ENCODE data around the gene H2BK1. TPM values are rescaled to one million over a fixed set of nuclear protein-coding genes. Genes with fewer than 3 reads are reported as not detected.

Gene H2BK1
- total and polyA plus RNA-seq, 10 donors = 0.24 TPM; not detected in 9

- Histone ChIP-seq H3K27ac (no peak overlapping the region), H3K9me3 (peaks cover 0 to 3% (median 0%) of the 10 kb centered on the region in 8 donors), H3K36me3 (no peaks in the 10 kb centered on the region), H3K4me3 (no peak overlapping the region), H3K27me3 (replicated peaks in 1 of 7) (peaks cover 0 to 53% (median 15%) of the 10 kb centered on the region in 7 donors), H3K4me1 (no peaks in the 10 kb centered on the region)
- WGBS, 5 donors = 76 to 86% (median 84%) methylated on average over 8 of the region's 8 CpGs
- TF ChIP-seq POLR2AphosphoS5 (IDR thresholded peaks at IDR 0.05) = no peak
- no peak for TF ChIP-seq POLR2A (IDR thresholded peaks at IDR 0.05)
- no peak for TF ChIP-seq CTCF (IDR thresholded peaks at IDR 0.05 in 8 of 11, conservative IDR thresholded peaks at IDR 0.05 in 3 of 11)
- intact Hi-C loops (cut with DNase I; ENCODE audit: low total_unique reads) = no loop called here
- no peak for DNase-seq
Observed at GRCh38 chr7:151179287-151179860, 30.9 kb downstream of the H2BK1 start.

GRCh38 chr7:151178831-151179230 is 31.5 kb downstream of the H2BK1 start:
- no peaks in the 10 kb centered on the region for H3K36me3 ChIP-seq
- intact Hi-C loops (cut with DNase I; ENCODE audit: low total_unique reads) = no loop called here
- peaks cover 0 to 58% (median 18%) of the 10 kb centered on the region in 7 donors for H3K27me3 ChIP-seq (replicated peaks in 1 of 7)
- TF ChIP-seq CTCF (IDR thresholded peaks at IDR 0.05 in 8 of 11, conservative IDR thresholded peaks at IDR 0.05 in 3 of 11) = no peak
- TF ChIP-seq POLR2A (IDR thresholded peaks at IDR 0.05) = no peak
- DNase-seq = no peak
- no peaks in the 10 kb centered on the region for H3K4me1 ChIP-seq
- WGBS, 5 donors = 64 to 87% (median 77%) methylated on average over 2 of the region's 2 CpGs
- H3K27ac ChIP-seq = no peak overlapping the region
- no peak overlapping the region for H3K4me3 ChIP-seq
- H3K9me3 ChIP-seq = peaks cover 0 to 3% (median 0%) of the 10 kb centered on the region in 8 donors

GRCh38 chr7:151178236-151178635 is 32.1 kb downstream of the H2BK1 start:
- H3K36me3 ChIP-seq = no peaks in the 10 kb centered on the region
- peaks cover 0 to 3% (median 0%) of the 10 kb centered on the region in 8 donors for H3K9me3 ChIP-seq
- H3K4me3 ChIP-seq = no peak overlapping the region
- 81 to 95% (median 88%) methylated on average over 7 to 9 of the region's 9 CpGs for WGBS, 5 donors
- peaks cover 0 to 64% (median 18%) of the 10 kb centered on the region in 7 donors for H3K27me3 ChIP-seq (replicated peaks in 1 of 7)
- no peak for TF ChIP-seq POLR2AphosphoS5 (IDR thresholded peaks at IDR 0.05)
- TF ChIP-seq CTCF (IDR thresholded peaks at IDR 0.05 in 8 of 11, conservative IDR thresholded peaks at IDR 0.05 in 3 of 11) = no peak
- TF ChIP-seq POLR2A (IDR thresholded peaks at IDR 0.05) = no peak
- DNase-seq = no peak
- H3K27ac ChIP-seq = no peak overlapping the region
- intact Hi-C loops (cut with DNase I; ENCODE audit: low total_unique reads) = no loop called here
- H3K4me1 ChIP-seq = no peaks in the 10 kb centered on the region

GRCh38 chr7:151177310-151177709 is 33.0 kb downstream of the H2BK1 start:
- peaks cover 0 to 72% (median 18%) of the 10 kb centered on the region in 7 donors for H3K27me3 ChIP-seq (replicated peaks in 1 of 7)
- no peaks in the 10 kb centered on the region for H3K36me3 ChIP-seq
- no peak overlapping the region for H3K27ac ChIP-seq
- no peak overlapping the region for H3K4me3 ChIP-seq
- whole genome bisulfite sequencing, 5 donors = 79 to 93% (median 86%) methylated on average over 1 of the region's 1 CpG
- peaks cover 0 to 3% (median 0%) of the 10 kb centered on the region in 8 donors for H3K9me3 ChIP-seq
- H3K4me1 ChIP-seq = peaks cover 0 to 8% (median 0%) of the 10 kb centered on the region in 6 donors
- intact Hi-C loops (cut with DNase I; ENCODE audit: low total_unique reads) = no loop called here
- no peak for DNase-seq
- TF ChIP-seq POLR2A (IDR thresholded peaks at IDR 0.05) = no peak
- no peak for TF ChIP-seq POLR2AphosphoS5 (IDR thresholded peaks at IDR 0.05)
- TF ChIP-seq CTCF (IDR thresholded peaks at IDR 0.05 in 8 of 11, conservative IDR thresholded peaks at IDR 0.05 in 3 of 11) = no peak

Measured in spleen (tissue), 11 donors.